ACHN (cell line): ENCODE measurements around the gene SENP7.

Experiments used
- DNase-seq: peaks from one replicate; pipeline ENCODE4 v3.0.0-alpha.2; 2015
- in situ Hi-C: cut with HindIII; loops from 2 replicates; pipeline ENCODE4 v1.10.0; 2017; ENCODE audit warnings: low sequenced_read_pairs, low pct_ligation_motif_present, low pct_unique_long_range_greater_than_20kb

Gene SENP7

DNA sequence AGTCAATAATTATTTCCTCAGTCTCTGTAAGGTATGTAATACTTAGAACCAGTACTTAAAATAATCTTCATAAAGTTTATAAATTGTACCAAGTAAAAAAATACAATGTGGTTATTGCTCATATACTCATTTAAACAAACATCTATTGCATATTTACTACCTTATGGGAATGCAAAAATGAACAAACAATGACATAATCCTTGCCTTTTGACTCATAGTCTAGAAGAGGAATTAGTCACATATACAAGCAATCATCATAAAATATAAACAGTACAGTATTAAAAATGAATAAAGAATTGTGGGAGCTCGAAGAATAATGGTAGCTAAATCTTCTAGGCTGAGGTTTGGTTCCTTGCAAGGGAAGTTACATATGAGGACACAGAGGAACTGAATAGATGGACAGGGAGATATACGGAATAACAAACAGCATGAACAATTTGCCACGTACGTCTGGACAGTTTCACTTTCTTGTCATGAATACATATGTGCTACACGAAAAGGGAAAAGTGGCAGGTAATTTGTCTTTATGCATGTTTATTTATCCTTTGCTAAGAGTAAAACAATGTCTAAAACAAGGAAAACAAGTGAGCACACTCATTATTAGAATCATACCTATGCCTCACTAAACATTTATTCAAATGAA lies 209.8 kb downstream of the SENP7 start:
- in situ Hi-C loops: no loop called here
- DNase-seq: no peak

GRCh38 chr3:101300073-101300472 lies 212.9 kb downstream of the SENP7 start:
- no peak for DNase-seq
- in situ Hi-C loops: no loop called here

DNA sequence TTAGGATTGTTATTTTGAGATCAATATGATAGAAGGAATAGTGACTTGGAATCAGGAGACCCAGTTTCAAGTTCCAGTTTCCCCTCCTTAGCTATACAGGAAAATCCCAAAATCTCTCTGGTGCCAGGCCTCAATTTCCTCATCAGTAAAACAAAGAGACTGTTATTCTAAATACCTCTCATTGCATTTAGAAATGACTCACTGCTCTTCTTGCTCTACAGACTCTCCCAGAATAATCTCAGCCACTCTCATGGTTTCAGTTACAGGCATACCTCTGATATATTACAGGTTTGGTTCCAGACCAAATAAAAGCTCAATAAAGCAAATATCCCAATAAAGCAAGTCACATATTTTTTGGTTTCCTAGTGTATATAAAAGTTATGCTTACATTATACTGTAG lies 221.0 kb downstream of the SENP7 start:
- DNase-seq: no peak
- in situ Hi-C loops: no loop called here

DNA sequence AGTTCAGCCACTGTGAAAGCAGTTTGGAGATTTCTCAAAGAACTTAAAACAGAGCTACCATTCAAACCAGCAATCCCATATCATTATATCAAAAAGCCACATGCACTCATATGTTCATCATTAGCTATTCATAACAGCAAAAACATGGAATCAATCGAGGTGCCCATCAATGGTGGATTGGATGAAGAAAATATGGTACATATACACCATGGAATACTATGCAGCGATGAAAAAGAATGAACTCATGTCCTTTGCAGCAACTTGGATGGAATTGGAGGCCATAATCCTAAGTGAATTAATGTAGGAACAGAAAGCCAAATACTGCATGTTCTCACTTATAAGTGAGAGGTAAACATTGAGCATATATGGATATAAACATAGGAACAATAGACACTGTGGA lies 224.7 kb downstream of the SENP7 start:
- in situ Hi-C loops: no loop called here
- no peak for DNase-seq

- in situ Hi-C loops: no loop called here
- no peak for DNase-seq
These were observed 228.3 kb downstream of the SENP7 start for GRCh38 chr3:101284757-101285156.

- in situ Hi-C loops: no loop called here
- DNase-seq: no peak
These were observed 231.4 kb downstream of the SENP7 start for GRCh38 chr3:101281521-101282030.

DNA sequence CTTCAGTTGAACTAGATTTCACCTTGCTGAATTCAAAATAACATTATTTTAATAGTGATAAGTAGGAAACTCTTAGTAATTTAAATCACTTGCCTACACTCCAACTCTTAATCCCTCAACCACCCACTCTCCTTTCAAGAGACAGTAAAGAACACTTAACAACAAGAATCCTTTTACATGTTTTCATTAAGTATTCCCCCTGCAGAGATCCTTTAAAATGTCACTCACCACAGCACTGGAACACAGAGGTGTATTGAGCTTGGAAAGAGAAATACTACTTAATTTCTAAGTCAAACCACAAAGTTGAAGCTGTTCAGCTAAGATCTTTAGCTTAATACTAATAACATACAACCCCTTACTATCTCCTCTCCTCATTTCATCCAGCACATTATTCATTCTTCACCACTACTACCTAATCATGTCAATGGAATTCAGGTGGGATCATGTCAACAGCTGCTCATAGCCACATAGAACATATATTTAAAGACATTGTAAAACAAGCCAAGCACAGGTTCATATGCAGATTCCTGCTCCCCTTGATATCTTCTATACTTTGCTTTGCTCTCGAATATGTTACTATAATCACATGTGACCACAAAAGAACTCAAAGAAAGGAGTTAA lies 233.1 kb downstream of the SENP7 start:
- in situ Hi-C loops: no loop called here
- no peak for DNase-seq

DNA sequence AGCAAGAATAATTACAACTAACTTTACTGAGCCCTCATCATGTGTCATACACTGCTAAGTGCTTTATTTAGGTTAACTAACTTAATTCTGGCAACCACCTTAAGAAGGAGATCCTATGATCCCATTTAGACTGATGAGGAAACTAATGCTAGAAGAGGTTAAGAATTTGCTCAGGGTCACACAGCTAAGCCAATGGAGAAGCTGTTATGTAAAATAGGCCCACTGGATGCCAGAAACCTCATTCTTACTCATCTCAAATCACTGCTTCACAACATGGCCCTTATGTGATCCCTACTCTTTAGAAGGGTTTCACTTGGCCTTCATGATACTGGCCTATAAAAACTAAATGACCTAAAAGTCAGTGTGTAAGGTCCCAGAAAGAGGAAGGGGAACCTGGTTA lies 233.8 kb downstream of the SENP7 start:
- in situ Hi-C loops: no loop called here
- no peak for DNase-seq

GRCh38 chr3:101278727-101279126 lies 234.3 kb downstream of the SENP7 start:
- no peak for DNase-seq
- in situ Hi-C loops: no loop called here
